OCI-LY3 (cell line): Measurements from ENCODE around the gene NDUFAF8.

ENCODE experiments used
- H2AFZ ChIP-seq: fragments of 200-600, 300-600 bp; shearing (Covaris generic); 2 replicates; pipeline ENCODE4 v1.6.0; 2014; ENCODE audit warnings: antibody characterized with exemption, low read depth, low read length
- H3K27ac ChIP-seq: fragments of 200-600, 300-600 bp; sonication (generic); 2 replicates; pipeline ENCODE4 v1.5.1; 2014; ENCODE audit warnings: mild to moderate bottlenecking, low read length, moderate library complexity, mixed read lengths
- H3K27me3 ChIP-seq: fragments of 200-600, 300-600 bp; sonication (generic); 2 replicates; pipeline ENCODE4 v1.6.1; 2014; ENCODE audit warnings: low read depth, low read length, mixed read lengths
- H3K36me3 ChIP-seq: fragments of 200-600, 300-600 bp; sonication (generic); replicated peaks from 2 replicates; pipeline ENCODE3; 2014; ENCODE audit warnings: low read depth, low read length, mixed read lengths
- H3K4me1 ChIP-seq: fragments of 300-600, 200-600 bp; sonication (generic); 2 replicates; pipeline ENCODE4 v1.6.1; 2014; ENCODE audit warnings: low read length, mixed read lengths
- H3K4me2 ChIP-seq: fragments of 200-600, 300-600 bp; sonication (generic); 2 replicates; pipeline ENCODE4 v1.6.1; 2014; ENCODE audit warnings: low read length, mixed read lengths
- H3K4me3 ChIP-seq: fragments of 300-600, 200-600 bp; sonication (generic); 2 replicates; pipeline ENCODE4 v1.5.1; 2014; ENCODE audit warnings: antibody characterized with exemption, mild to moderate bottlenecking, low read length, moderate library complexity
- H3K79me2 ChIP-seq: fragments of 300-600, 200-600 bp; shearing (Covaris generic); 2 replicates; pipeline ENCODE4 v1.6.1; 2014; ENCODE audit warnings: mild to moderate bottlenecking, low read length, mixed read lengths
- H3K9ac ChIP-seq: fragments of 300-600, 200-600 bp; shearing (Covaris generic); 2 replicates; pipeline ENCODE4 v1.6.0; 2014; ENCODE audit warnings: mild to moderate bottlenecking, low read length, moderate library complexity
- H3K9me3 ChIP-seq: fragments of 200-600, 300-600 bp; shearing (Covaris generic); 2 replicates; pipeline ENCODE4 v1.6.1; 2014; ENCODE audit warnings: low read length, mixed read lengths; ENCODE audit not compliant: insufficient read depth
- H4K20me1 ChIP-seq: fragments of 200-600, 300-600 bp; sonication (generic); 2 replicates; pipeline ENCODE4 v1.6.1; 2016; ENCODE audit warnings: low read length, mixed read lengths; ENCODE audit not compliant: insufficient read depth
- EZH2phosphoT487 ChIP-seq: fragments of 200-600 bp; shearing (Covaris generic); IDR thresholded peaks from 2 replicates; pipeline ENCODE4 v1.6.1; 2018; ENCODE audit warnings: antibody characterized with exemption, mixed run types, low read depth
- TF ChIP-seq, protein P1 (sequence below): fragments of 200-600, 300-600 bp; sonication (generic); IDR thresholded peaks from 2 replicates; pipeline ENCODE4 v1.5.1; 2014; ENCODE audit warnings: antibody characterized with exemption, low read length, low read depth

The NDUFAF8 gene

DNA sequence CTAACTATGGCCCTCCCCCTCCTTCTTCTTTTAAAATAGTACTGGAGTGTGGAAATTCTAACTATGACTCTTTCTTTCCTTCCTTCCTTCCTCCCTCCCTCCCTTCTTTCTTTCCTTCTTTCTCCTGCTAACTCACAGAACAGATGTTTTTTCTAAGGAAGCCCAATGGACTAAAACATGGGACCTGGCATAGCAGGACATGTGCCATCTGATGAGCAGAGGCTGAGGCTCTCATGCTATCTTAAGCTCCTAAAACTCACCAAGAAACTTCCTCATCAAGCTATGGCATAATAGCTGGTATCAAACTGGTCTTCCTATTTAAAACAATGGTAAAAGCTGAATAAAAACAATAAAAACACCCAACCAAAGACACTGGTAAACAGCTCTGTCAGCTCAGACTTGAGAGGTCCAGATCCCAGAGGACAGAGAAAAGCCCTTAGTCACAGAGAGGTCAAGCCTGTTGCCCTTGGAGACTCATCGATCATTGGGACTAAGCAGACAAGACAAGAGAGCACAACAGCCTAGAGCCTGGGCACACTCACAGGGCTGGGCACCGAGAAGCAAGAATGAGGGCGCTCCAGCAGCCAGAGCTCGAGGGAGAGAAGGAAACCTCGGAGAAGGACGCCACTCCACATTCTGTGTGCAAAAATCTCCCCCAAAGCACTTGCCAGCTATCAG is 28.4 kb downstream of the NDUFAF8 start:
- peaks cover 18% of the 10 kb centered on the region for H3K36me3 ChIP-seq
- no peak for TF ChIP-seq EZH2phosphoT487
- H2AFZ ChIP-seq: no peak overlapping the region
- H3K4me1 ChIP-seq: no peaks in the 10 kb centered on the region
- H4K20me1 ChIP-seq: no peaks in the 10 kb centered on the region
- H3K27ac ChIP-seq: no peak overlapping the region
- no peaks in the 10 kb centered on the region for H3K9me3 ChIP-seq
- no peak overlapping the region for H3K4me2 ChIP-seq
- no peaks in the 10 kb centered on the region for H3K27me3 ChIP-seq
- H3K79me2 ChIP-seq: no peaks in the 10 kb centered on the region
- no peak overlapping the region for H3K4me3 ChIP-seq
- no peak overlapping the region for H3K9ac ChIP-seq

DNA sequence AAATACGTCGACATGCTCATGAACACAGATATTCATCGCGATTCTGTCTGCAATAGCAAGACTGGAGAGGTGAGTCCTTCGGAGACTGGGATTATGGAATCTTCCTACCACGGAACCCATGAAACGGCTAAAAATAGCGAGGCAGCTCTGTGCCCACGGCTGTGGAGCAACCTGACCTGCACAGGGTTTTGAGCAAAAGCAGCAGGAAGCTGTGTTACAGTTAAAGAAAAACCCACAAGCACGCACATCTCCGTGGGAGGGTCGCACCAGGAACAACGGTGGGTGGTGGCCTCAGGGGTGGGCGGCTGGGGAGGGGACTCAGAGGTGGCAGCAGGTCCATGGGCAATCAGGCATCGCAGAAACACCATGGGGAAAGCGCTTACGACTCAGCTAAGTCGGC is 31.2 kb downstream of the NDUFAF8 start:
- H3K79me2 ChIP-seq: no peaks in the 10 kb centered on the region
- no peaks in the 10 kb centered on the region for H3K27me3 ChIP-seq
- H3K4me2 ChIP-seq: no peak overlapping the region
- H3K9ac ChIP-seq: no peak overlapping the region
- H3K27ac ChIP-seq: no peak overlapping the region
- no peaks in the 10 kb centered on the region for H3K9me3 ChIP-seq
- no peaks in the 10 kb centered on the region; the same call in 1 of the 2 replicates for H4K20me1 ChIP-seq
- H3K36me3 ChIP-seq: peaks cover 29% of the 10 kb centered on the region
- TF ChIP-seq, protein P1, sequence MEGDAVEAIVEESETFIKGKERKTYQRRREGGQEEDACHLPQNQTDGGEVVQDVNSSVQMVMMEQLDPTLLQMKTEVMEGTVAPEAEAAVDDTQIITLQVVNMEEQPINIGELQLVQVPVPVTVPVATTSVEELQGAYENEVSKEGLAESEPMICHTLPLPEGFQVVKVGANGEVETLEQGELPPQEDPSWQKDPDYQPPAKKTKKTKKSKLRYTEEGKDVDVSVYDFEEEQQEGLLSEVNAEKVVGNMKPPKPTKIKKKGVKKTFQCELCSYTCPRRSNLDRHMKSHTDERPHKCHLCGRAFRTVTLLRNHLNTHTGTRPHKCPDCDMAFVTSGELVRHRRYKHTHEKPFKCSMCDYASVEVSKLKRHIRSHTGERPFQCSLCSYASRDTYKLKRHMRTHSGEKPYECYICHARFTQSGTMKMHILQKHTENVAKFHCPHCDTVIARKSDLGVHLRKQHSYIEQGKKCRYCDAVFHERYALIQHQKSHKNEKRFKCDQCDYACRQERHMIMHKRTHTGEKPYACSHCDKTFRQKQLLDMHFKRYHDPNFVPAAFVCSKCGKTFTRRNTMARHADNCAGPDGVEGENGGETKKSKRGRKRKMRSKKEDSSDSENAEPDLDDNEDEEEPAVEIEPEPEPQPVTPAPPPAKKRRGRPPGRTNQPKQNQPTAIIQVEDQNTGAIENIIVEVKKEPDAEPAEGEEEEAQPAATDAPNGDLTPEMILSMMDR: no peak
- no peak for TF ChIP-seq EZH2phosphoT487
- no peak overlapping the region for H2AFZ ChIP-seq
- no peak overlapping the region for H3K4me3 ChIP-seq
- H3K4me1 ChIP-seq: no peaks in the 10 kb centered on the region

DNA sequence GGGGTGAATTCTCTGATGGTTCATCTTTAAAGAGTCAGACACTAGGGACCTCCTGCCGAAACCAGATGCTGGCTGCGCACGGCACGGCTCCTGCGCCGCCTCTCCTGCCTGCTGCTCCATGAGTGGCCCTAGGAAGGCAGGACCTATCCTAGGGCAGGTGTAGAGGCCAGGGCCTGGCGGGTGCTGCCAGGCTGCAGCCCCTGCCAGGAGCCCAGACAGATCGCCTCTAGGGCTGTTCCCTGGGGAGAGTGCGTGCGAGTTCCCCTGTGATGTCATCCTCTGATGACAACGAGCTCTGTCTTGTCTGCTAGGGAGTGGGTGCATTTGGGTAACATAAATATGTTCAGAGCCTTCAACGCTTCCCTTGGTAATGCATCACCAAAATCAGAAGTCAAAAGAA is 32.1 kb downstream of the NDUFAF8 start:
- no peak overlapping the region for H2AFZ ChIP-seq
- no peaks in the 10 kb centered on the region for H3K27me3 ChIP-seq
- peaks cover 31% of the 10 kb centered on the region for H3K36me3 ChIP-seq
- no peak overlapping the region for H3K9ac ChIP-seq
- no peaks in the 10 kb centered on the region for H3K79me2 ChIP-seq
- H4K20me1 ChIP-seq: no peaks in the 10 kb centered on the region; the same call in 1 of the 2 replicates
- no peak for TF ChIP-seq EZH2phosphoT487
- TF ChIP-seq, protein P1: no peak
- H3K9me3 ChIP-seq: no peaks in the 10 kb centered on the region
- no peak overlapping the region for H3K4me3 ChIP-seq
- H3K27ac ChIP-seq: no peak overlapping the region
- H3K4me2 ChIP-seq: no peak overlapping the region
- no peaks in the 10 kb centered on the region for H3K4me1 ChIP-seq

DNA sequence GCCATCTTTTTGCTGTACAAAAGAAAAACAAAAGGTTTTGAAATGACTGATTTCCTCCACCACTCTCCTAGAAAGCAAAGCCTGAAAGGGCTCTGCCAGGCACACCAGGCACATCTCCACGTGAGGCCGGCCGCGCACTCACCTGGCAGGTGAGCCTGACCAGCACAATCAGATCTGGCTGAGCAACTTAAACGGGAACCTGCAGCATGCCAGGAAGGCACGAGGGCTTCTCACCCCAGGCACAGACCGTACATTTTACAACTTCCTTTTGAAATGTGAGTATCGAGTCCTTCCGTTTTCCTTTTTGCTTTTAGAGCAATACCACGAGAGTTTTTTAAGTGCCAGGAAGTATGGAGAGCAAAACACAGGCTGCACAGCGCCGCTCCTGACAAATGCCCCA is 33.5 kb downstream of the NDUFAF8 start:
- Histone ChIP-seq H3K36me3 (peaks cover 36% of the 10 kb centered on the region), H3K79me2 (no peaks in the 10 kb centered on the region), H3K27ac (no peak overlapping the region), H4K20me1 (no peaks in the 10 kb centered on the region; the same call in 1 of the 2 replicates), H3K4me3 (no peak overlapping the region), H3K4me2 (no peak overlapping the region), H3K9me3 (no peaks in the 10 kb centered on the region), H3K27me3 (no peaks in the 10 kb centered on the region), H2AFZ (no peak overlapping the region), H3K4me1 (no peaks in the 10 kb centered on the region), H3K9ac (no peak overlapping the region)
- TF ChIP-seq, protein P1: no peak
- TF ChIP-seq EZH2phosphoT487: no peak
